ENCODE results near the gene MAEA.
"Not testable (repeated sequence)": the region's sequence is repeated elsewhere in the genome, so short reads cannot be mapped to it uniquely, and the experiment has no call there.

The MAEA gene

GRCh38 chr4:1321946-1322650 lies 32.4 kb downstream of the MAEA start:
- no peak for DNase-seq

- DNase-seq = no peak
Measured at GRCh38 chr4:1323280-1323634, 33.6 kb downstream of the MAEA start.

GRCh38 chr4:1323635-1324442 lies 34.1 kb downstream of the MAEA start:
- DNase-seq = no peak

GRCh38 chr4:1324443-1325175 lies 34.9 kb downstream of the MAEA start:
- not testable (repeated sequence) for DNase-seq

- DNase-seq = no peak
Measured at GRCh38 chr4:1325176-1325480, 35.4 kb downstream of the MAEA start.

- no peak for DNase-seq
Measured at GRCh38 chr4:1325681-1326635, 36.3 kb downstream of the MAEA start.

GRCh38 chr4:1326751-1327525 lies 37.2 kb downstream of the MAEA start:
- no peak for DNase-seq

GRCh38 chr4:1327526-1328266 lies 38.0 kb downstream of the MAEA start:
- no peak for DNase-seq

- DNase-seq = no peak
Measured at GRCh38 chr4:1328267-1329155, 38.8 kb downstream of the MAEA start.

GRCh38 chr4:1329408-1330371 lies 40.0 kb downstream of the MAEA start:
- DNase-seq = peak; percentile 45 to 57

- DNase-seq = peak; percentile 52 to 74
Measured at GRCh38 chr4:1330761-1331590, 41.3 kb downstream of the MAEA start.

GRCh38 chr4:1331591-1332353 lies 42.1 kb downstream of the MAEA start:
- no peak for DNase-seq

GRCh38 chr4:1332686-1333085 lies 43.0 kb downstream of the MAEA start:
- DNase-seq = no peak

- DNase-seq = no peak
Measured at GRCh38 chr4:1333256-1333655, 43.6 kb downstream of the MAEA start.

- DNase-seq = not testable (repeated sequence)
Measured at GRCh38 chr4:1333851-1334578, 44.3 kb downstream of the MAEA start.

- no peak for DNase-seq
Measured at GRCh38 chr4:1334579-1334895, 44.8 kb downstream of the MAEA start.
